Measurements from ENCODE around the gene GFRA1.

The GFRA1 gene

DNA sequence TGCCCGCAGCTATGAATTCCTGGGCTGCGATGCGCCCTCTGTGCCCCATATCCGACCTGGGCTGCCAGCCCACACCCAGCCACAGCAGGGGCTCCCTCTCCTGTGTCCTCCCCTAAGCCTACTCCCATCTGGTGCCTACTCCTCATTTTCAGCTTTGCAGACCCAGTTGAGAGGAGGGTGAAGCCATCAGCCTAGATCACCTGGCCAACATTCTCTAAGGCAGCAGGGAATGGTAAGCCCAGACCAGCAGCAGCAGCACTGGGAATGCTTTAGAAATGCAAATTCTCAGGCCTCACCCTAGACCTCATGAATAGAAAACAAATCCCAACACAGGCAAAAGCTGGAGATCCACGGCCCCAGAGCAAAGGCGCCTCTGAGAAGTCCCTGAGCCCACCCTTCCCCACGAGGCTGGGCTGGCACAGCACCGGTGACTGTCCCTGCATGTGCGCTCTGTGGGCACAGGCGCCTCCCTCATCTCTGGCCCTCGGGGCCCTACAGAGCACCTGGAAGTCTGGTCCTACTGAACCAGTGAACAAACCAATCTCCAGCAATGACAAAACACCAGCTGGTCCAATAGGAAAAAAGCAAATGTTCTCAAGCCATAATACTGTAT lies 161.4 kb downstream of the GFRA1 start:
- no peak for TF ChIP-seq CTCF (IDR thresholded peaks at IDR 0.05; ENCODE audit: extremely low read depth, missing control alignments)
- DNase-seq (ENCODE audit: low spot score), result no peak

DNA sequence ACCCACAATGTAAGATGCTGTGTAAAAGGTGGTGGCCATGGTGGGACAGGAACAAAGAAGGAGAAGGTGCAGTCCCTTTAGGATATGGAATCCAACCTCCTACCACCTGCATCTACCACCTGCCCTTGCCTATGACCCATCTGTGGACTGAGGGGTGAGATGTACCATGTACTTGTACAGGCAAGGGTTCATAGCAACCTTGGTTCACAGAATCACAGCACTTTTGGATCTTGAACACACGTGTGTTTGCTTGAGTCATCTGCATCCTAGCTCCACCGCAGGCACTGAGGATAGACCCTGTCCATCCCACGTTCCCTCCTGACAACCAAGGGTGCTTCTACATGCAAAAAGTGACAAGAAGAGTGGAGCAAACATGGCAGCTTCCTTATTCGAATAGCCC lies 162.3 kb downstream of the GFRA1 start:
- no peak for DNase-seq (ENCODE audit: low spot score)
- no peak for TF ChIP-seq CTCF (IDR thresholded peaks at IDR 0.05; ENCODE audit: extremely low read depth, missing control alignments)

DNA sequence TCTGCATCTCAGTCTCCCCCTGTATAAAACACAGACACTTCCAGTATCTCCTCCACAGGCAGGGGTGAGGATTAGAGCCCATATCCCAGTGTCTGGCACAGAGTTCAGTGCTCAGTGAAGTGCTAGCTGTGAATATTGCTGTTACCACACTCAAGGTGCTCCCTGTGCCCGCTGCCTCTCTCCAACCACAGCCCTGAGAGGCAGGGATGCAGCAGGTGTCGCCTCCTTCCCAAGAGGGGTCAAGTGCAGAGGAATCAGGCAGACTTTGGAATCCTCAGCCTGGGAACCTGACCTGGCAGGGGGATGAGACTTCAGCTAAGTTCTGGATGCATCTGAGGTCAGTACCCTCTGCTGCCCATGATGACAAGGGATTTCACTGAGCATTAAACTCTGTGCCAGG lies 163.1 kb downstream of the GFRA1 start:
- DNase-seq (ENCODE audit: low spot score), result no peak
- no peak for TF ChIP-seq CTCF (IDR thresholded peaks at IDR 0.05; ENCODE audit: extremely low read depth, missing control alignments)

- DNase-seq (ENCODE audit: low spot score), result no peak
Measured at GRCh38 chr10:116109481-116109880, 163.5 kb downstream of the GFRA1 start.

DNA sequence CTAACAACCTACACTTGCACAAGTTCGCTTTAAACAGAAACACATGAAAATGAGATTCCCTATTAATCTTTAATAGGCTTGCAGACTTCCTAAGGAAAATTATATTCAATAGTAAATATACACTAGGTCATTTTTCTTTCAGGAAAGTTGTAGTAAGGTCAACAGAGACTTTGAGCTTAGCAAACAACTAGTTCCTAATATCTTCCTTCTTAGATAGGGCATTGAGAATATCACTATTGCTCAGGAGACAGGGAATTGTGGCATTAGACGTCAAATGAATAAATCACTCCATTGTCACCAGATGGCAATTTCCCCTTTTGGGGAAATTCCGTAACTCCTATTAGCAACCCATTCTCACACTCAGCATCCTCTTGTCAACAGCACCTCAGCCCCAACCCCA lies 164.9 kb downstream of the GFRA1 start:
- no peak for DNase-seq (ENCODE audit: low spot score)
- no peak for TF ChIP-seq CTCF (IDR thresholded peaks at IDR 0.05; ENCODE audit: extremely low read depth, missing control alignments)

More at GRCh38 chr10:116109481-116109880, 163.5 kb downstream of the GFRA1 start:
- TF ChIP-seq CTCF (IDR thresholded peaks at IDR 0.05; ENCODE audit: extremely low read depth, missing control alignments), result no peak

GRCh38 chr10:116106611-116107010 lies 166.4 kb downstream of the GFRA1 start:
- TF ChIP-seq CTCF (IDR thresholded peaks at IDR 0.05; ENCODE audit: extremely low read depth, missing control alignments), result no peak

DNA sequence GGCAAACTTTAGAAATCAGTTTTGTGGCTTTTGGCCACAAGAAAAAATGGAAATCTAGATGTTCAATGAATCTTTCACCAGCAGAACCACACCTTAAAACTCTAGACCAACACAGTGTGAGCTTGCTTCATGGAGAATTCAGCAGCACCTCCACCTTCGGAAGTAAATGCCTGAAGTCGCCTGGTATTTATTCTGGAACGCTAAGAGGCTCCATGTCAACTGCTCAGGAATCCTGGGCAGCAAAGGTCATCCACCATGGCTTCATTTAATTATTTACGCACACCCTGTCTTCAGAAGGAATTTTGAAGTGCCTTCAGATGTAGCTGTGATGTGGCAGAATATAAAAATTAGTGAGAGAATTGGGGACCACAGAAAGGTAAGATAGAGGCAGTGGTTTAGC lies 167.7 kb downstream of the GFRA1 start:
- TF ChIP-seq CTCF (IDR thresholded peaks at IDR 0.05; ENCODE audit: extremely low read depth, missing control alignments), result no peak

More at GRCh38 chr10:116106611-116107010, 166.4 kb downstream of the GFRA1 start:
- no peak for DNase-seq (ENCODE audit: low spot score)

More for the DNA sequence above, 167.7 kb downstream of the GFRA1 start:
- DNase-seq (ENCODE audit: low spot score), result no peak

Measured in GM20000 (cell line).